GM13977 (cell line): ENCODE data around the gene MAL.

Source experiments
- DNase-seq: peaks from one replicate; pipeline ENCODE4 v3.0.0; 2012; ENCODE audit warnings: low spot score
- in situ Hi-C: fragments of 300-500 bp; cut with MboI; formaldehyde crosslinking; loops from one replicate; pipeline ENCODE4 v1.12.0; 2022; ENCODE audit warnings: low sequenced_read_pairs, low pct_unique_long_range_greater_than_20kb, mixed read lengths, inconsistent platforms; ENCODE audit not compliant: unreplicated experiment
- TF ChIP-seq, protein P1 (sequence below): IDR thresholded peaks from 2 replicates; pipeline ENCODE4 v1.5.1; 2012; ENCODE audit warnings: mild to moderate bottlenecking, control low read depth; ENCODE audit not compliant: insufficient read depth; ENCODE audit errors: extremely low read depth, missing control alignments

MAL gene

DNA sequence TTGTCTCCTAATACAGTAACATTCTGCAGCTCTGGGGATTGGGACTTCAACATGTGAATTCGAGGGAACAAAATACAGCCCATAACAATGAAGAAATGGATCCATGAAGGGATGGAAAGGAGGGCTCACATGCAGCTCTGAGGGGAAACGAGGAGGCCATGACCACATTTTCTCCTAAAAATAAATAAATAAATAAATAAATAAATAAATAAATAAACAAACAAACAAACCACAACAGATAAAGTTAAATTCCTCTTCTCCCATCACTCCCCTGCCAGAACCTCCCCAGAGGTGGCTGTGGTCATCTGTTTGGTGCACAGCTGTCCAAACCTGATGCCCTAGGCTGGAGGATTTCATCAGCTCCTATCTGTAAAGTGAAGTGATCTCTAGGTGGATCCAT lies 42.7 kb downstream of the MAL start:
- TF ChIP-seq, protein P1, sequence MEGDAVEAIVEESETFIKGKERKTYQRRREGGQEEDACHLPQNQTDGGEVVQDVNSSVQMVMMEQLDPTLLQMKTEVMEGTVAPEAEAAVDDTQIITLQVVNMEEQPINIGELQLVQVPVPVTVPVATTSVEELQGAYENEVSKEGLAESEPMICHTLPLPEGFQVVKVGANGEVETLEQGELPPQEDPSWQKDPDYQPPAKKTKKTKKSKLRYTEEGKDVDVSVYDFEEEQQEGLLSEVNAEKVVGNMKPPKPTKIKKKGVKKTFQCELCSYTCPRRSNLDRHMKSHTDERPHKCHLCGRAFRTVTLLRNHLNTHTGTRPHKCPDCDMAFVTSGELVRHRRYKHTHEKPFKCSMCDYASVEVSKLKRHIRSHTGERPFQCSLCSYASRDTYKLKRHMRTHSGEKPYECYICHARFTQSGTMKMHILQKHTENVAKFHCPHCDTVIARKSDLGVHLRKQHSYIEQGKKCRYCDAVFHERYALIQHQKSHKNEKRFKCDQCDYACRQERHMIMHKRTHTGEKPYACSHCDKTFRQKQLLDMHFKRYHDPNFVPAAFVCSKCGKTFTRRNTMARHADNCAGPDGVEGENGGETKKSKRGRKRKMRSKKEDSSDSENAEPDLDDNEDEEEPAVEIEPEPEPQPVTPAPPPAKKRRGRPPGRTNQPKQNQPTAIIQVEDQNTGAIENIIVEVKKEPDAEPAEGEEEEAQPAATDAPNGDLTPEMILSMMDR: no peak
- in situ Hi-C loops: no loop called here
- no peak for DNase-seq

DNA sequence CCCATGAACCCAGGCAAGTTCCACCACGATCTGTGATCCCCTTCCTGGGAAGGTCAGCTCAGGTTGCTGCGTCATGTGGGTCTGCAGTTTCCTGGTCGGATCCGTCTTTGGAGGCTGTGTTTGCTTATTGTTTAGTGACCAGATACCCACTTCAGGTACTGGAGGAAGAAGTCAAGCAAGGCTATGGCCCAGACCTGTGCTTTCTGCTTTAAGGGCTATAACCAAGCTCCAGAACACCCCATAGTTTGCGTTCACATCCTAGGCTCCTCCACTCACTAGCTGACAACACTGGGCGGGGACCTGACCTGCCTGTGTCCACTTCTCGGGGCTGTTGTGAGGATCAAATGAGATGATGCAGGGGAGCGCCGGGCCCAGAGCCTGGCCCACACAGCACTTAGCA lies 44.0 kb downstream of the MAL start:
- in situ Hi-C loops: no loop called here
- TF ChIP-seq, protein P1: no peak
- DNase-seq: no peak

DNA sequence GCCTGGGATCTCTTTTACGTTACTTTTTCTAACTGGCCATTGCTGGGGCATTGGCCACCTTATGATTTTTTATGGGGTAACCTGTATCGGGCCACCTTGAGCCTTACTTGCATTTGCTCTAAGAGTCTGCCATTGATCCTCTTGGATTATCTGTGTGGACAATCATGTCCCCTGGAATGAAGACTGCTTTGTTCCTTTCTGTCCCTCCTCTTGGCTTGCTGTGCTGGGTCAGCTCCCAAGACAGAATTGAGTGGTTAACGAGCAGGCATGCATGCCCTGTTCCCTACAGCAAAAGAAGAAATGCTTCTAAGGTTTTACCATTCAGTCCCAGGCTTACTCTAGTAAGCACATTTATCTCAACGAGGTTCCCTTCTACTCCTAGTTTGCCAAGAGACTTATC lies 46.3 kb downstream of the MAL start:
- in situ Hi-C loops: no loop called here
- TF ChIP-seq, protein P1: no peak
- no peak for DNase-seq

DNA sequence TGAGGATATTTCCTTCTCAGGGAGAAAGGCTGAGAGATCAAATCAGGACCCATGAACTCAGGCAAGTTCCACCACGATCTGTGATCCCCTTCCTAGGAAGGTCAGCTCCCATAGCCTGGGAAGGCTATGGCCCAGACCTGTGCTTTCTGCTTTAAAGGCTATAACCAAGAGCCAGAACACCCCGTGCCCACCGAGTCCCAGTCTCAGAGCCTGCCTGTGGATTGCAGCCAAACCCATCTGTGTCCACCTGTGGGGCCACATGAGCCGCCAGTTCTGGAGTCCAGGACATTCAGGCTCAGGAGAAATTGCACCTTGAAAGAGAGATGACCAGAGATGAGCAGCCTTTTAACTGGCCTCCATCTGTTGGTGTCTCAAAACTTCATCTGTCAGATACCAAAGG lies 46.9 kb downstream of the MAL start:
- TF ChIP-seq, protein P1: no peak
- DNase-seq: no peak
- in situ Hi-C loops: no loop called here

DNA sequence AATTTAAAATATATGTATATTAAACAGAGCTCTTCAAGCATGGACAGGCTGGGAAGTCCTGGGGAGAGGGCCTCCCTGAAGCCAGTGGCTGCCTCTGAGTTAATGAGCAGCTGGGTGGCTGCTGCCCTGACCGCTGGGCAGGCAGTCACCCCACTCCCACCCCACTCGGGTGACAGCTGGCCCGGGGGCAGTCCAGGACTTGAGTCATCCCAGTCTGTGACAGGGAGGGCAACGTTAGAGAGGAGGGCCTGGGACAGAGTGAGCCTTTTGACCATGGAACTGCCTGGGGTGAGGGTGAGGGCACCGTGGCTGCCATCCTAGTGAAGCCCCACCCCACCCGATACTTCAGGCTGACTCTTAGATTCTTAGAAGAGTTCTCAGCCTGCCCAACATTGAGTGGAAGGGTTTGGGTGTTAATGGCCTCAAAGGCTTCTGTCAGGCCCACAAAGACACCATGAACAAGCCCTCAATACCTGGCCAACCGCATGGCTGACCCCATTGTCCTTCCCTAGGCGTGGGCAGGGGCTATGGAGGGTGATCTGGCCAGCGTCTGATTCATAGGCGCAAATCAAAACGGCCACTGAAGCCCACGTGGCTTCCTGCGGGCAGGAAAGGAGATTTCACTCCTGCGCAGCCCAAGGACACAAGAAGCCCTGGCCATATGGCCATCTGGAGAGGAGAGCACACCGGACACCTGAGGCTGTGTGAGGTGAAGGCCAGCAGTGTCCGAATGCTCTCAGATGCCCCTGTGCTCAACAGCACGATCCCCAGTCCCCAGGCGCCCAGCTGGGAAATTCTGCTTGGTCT lies 48.6 kb downstream of the MAL start:
- in situ Hi-C loops: no loop called here
- no peak for DNase-seq

DNA sequence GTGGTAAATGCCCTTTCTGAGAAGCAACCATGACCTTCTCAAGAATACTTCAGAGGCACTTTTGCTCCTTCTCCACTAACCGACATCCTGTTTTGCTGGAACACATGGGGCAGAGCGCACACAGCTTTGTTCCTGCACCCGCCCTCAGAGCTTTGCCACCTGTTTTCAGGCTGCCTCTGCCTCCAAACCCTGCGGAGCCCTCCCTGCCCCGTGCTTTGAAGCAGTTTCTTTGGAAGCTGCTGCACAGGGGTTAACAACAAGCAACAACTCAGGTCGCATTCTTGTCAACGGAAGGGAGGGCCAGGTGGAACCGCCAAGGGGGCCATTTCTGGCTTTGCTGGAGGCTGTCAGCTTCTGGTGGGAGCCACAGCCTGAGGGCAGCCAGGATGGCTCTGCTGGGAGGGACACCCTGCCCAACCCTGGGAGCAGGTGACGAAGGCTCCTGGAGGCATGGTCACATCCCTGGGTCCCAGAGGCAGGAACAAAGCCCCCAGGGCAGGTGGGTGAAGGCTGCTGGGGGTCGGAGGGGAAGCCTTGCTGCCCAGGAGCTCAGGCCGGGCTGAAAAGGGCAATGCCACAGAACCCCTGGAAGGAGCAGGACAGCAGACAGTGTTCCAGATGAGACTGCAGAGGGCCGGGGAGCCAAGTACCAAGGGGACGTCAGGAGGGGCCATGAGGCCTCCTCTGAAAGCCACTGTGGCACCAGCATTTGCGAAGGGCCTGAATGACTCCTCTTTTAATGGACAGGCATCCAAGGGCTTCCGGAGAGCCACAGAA lies 49.3 kb downstream of the MAL start:
- in situ Hi-C loops: no loop called here
- TF ChIP-seq, protein P1: no peak

More for the DNA sequence above, 48.6 kb downstream of the MAL start:
- TF ChIP-seq, protein P1: no peak

More for the DNA sequence above, 49.3 kb downstream of the MAL start:
- no peak for DNase-seq
